ENCODE measurements around the gene TMPRSS11F. TPM values are rescaled to one million over a fixed set of nuclear protein-coding genes. Genes with fewer than 3 reads are reported as not detected.

Gene TMPRSS11F
- total and polyA plus RNA-seq, 9 of the 15 experiments (the other 6 are each of a cell fraction or from before 2014, with no cell fraction given) = 0.03 to 0.36 (median 0.07) TPM; not detected in 2

DNA sequence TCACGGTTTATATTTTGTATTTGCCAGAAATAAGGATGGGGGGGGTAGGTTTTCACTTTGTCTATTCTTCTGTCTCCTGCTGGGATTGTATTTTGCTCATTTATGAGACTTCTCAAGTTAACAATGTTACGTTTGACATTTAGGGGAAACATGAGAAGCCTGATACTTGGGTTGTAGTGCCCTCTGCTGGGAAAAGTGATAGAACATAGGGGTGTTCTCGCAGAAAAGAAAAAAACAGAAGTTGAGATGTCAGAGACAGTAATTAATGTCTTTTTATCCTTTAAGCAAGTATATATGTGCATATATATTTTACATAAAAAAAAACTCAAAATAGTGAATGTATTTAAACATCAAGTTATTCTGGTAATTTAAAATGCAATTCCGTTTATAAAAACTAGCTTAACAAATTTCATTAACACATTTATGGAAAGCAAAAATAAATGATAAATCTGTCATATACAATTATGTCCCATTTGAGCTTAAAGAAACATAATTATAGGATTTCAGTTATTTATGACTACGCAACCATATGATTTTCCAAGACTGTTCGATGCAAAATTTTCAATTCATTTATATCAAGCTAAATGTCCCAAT is 46.0 kb upstream of the TMPRSS11F start (continued):
- TF ChIP-seq ZNF764 (CRISPR knock-in tag; IDR thresholded peaks at IDR 0.05; ENCODE audit: low read depth) = no peak
- no peak for TF ChIP-seq ZNF444 (CRISPR knock-in tag; IDR thresholded peaks at IDR 0.05)
- TF ChIP-seq BDP1 (IDR thresholded peaks at IDR 0.05; ENCODE audit: insufficient read depth, insufficient read length) = no peak
- no peak for TF ChIP-seq TAF1 (IDR thresholded peaks at IDR 0.05; ENCODE audit: control insufficient read depth, extremely low read depth, insufficient read depth, low read length, severe bottlenecking)
- TF ChIP-seq, protein P1, sequence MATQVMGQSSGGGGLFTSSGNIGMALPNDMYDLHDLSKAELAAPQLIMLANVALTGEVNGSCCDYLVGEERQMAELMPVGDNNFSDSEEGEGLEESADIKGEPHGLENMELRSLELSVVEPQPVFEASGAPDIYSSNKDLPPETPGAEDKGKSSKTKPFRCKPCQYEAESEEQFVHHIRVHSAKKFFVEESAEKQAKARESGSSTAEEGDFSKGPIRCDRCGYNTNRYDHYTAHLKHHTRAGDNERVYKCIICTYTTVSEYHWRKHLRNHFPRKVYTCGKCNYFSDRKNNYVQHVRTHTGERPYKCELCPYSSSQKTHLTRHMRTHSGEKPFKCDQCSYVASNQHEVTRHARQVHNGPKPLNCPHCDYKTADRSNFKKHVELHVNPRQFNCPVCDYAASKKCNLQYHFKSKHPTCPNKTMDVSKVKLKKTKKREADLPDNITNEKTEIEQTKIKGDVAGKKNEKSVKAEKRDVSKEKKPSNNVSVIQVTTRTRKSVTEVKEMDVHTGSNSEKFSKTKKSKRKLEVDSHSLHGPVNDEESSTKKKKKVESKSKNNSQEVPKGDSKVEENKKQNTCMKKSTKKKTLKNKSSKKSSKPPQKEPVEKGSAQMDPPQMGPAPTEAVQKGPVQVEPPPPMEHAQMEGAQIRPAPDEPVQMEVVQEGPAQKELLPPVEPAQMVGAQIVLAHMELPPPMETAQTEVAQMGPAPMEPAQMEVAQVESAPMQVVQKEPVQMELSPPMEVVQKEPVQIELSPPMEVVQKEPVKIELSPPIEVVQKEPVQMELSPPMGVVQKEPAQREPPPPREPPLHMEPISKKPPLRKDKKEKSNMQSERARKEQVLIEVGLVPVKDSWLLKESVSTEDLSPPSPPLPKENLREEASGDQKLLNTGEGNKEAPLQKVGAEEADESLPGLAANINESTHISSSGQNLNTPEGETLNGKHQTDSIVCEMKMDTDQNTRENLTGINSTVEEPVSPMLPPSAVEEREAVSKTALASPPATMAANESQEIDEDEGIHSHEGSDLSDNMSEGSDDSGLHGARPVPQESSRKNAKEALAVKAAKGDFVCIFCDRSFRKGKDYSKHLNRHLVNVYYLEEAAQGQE (IDR thresholded peaks at IDR 0.05; ENCODE audit: borderline replicate concordance) = peak; percentile 86; the same call in 1 of the 2 replicates
- TF ChIP-seq, protein P1 (CRISPR knock-in tag; IDR thresholded peaks at IDR 0.05; ENCODE audit: low read depth) = no peak
- TF ChIP-seq MXI1 (IDR thresholded peaks at IDR 0.05; ENCODE audit: low read depth, low read length) = no peak
- TF ChIP-seq CC2D1A (IDR thresholded peaks at IDR 0.05) = 0 out of 2 replicates have a peak, but pooled peaks have one; percentile 41
- no peak for TF ChIP-seq ZNF766 (CRISPR knock-in tag; conservative IDR thresholded peaks at IDR 0.05)
- TF ChIP-seq, protein P2, sequence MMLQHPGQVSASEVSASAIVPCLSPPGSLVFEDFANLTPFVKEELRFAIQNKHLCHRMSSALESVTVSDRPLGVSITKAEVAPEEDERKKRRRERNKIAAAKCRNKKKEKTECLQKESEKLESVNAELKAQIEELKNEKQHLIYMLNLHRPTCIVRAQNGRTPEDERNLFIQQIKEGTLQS (IDR thresholded peaks at IDR 0.05) = no peak
- TF ChIP-seq, protein P2 (CRISPR knock-in tag; conservative IDR thresholded peaks at IDR 0.05) = no peak
- TF ChIP-seq ZBED1 (IDR thresholded peaks at IDR 0.05) = no peak
- TF ChIP-seq, protein P3, sequence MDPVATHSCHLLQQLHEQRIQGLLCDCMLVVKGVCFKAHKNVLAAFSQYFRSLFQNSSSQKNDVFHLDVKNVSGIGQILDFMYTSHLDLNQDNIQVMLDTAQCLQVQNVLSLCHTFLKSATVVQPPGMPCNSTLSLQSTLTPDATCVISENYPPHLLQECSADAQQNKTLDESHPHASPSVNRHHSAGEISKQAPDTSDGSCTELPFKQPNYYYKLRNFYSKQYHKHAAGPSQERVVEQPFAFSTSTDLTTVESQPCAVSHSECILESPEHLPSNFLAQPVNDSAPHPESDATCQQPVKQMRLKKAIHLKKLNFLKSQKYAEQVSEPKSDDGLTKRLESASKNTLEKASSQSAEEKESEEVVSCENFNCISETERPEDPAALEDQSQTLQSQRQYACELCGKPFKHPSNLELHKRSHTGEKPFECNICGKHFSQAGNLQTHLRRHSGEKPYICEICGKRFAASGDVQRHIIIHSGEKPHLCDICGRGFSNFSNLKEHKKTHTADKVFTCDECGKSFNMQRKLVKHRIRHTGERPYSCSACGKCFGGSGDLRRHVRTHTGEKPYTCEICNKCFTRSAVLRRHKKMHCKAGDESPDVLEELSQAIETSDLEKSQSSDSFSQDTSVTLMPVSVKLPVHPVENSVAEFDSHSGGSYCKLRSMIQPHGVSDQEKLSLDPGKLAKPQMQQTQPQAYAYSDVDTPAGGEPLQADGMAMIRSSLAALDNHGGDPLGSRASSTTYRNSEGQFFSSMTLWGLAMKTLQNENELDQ (CRISPR knock-in tag; IDR thresholded peaks at IDR 0.05; ENCODE audit: borderline replicate concordance) = no peak
- TF ChIP-seq, protein P4, sequence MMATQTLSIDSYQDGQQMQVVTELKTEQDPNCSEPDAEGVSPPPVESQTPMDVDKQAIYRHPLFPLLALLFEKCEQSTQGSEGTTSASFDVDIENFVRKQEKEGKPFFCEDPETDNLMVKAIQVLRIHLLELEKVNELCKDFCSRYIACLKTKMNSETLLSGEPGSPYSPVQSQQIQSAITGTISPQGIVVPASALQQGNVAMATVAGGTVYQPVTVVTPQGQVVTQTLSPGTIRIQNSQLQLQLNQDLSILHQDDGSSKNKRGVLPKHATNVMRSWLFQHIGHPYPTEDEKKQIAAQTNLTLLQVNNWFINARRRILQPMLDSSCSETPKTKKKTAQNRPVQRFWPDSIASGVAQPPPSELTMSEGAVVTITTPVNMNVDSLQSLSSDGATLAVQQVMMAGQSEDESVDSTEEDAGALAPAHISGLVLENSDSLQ (IDR thresholded peaks at IDR 0.05) = peak; percentile 88
- no peak for TF ChIP-seq ZNF75A (CRISPR knock-in tag; IDR thresholded peaks at IDR 0.05)
- TF ChIP-seq HNRNPLL (IDR thresholded peaks at IDR 0.05; ENCODE audit: low read depth, low read length, poor library complexity, severe bottlenecking) = no peak

All from K562 (cell line).